GM06990 (cell line): ENCODE results near the gene PCGF5.
"Not testable (repeated sequence)": the region's sequence is repeated elsewhere in the genome, so short reads cannot be mapped to it uniquely, and the experiment has no call there.

Source experiments
- DNase-seq: peaks from one replicate; pipeline ENCODE4 v3.0.0-alpha.2; 2011; ENCODE audit not compliant: insufficient read length; ENCODE audit errors: extremely low read depth
- H3K27me3 ChIP-seq: replicated peaks from 2 replicates; pipeline ENCODE4 v1.6.0; 2011; ENCODE audit warnings: low read length; ENCODE audit not compliant: control insufficient read depth, insufficient read depth
- H3K36me3 ChIP-seq: 2 replicates; pipeline ENCODE4 v1.5.1; 2011; ENCODE audit warnings: low read length; ENCODE audit not compliant: control insufficient read depth, insufficient read depth
- H3K4me3 ChIP-seq: replicated peaks from 2 replicates; pipeline ENCODE4 v1.5.1; 2011; ENCODE audit warnings: low read depth, mild to moderate bottlenecking, control low read depth, low read length
- TF ChIP-seq, protein P1 (sequence below): IDR thresholded peaks from 2 replicates; pipeline ENCODE4 v1.5.1; 2011; ENCODE audit warnings: low read length, control low read depth, mild to moderate bottlenecking, inconsistent platforms; ENCODE audit not compliant: insufficient read depth, poor library complexity, severe bottlenecking

Gene PCGF5

DNA sequence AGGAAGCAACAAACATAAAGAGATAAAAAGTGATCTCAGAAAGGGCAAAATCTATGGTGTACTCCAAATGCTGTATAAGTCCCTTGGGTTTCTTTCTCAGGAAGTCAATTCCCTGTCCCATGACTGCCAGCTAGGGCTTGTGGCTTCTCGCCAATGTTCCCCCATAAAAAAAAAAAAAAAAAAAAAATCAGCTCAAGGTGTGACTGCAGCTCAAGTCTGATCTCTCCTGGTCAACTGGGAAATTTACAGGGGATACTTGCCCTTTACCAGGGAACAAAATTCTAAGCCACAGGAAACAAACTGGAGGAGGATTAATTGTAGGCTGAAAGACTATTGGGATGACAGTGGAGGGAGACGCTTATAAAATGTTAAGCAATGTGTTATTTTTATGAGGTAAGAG lies 76.0 kb downstream of the PCGF5 start:
- Histone ChIP-seq H3K4me3 (no peak overlapping the region), H3K36me3 (no peaks in the 10 kb centered on the region), H3K27me3 (no peaks in the 10 kb centered on the region)
- TF ChIP-seq, protein P1, sequence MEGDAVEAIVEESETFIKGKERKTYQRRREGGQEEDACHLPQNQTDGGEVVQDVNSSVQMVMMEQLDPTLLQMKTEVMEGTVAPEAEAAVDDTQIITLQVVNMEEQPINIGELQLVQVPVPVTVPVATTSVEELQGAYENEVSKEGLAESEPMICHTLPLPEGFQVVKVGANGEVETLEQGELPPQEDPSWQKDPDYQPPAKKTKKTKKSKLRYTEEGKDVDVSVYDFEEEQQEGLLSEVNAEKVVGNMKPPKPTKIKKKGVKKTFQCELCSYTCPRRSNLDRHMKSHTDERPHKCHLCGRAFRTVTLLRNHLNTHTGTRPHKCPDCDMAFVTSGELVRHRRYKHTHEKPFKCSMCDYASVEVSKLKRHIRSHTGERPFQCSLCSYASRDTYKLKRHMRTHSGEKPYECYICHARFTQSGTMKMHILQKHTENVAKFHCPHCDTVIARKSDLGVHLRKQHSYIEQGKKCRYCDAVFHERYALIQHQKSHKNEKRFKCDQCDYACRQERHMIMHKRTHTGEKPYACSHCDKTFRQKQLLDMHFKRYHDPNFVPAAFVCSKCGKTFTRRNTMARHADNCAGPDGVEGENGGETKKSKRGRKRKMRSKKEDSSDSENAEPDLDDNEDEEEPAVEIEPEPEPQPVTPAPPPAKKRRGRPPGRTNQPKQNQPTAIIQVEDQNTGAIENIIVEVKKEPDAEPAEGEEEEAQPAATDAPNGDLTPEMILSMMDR: peak; percentile 34
- DNase-seq: no peak

DNA sequence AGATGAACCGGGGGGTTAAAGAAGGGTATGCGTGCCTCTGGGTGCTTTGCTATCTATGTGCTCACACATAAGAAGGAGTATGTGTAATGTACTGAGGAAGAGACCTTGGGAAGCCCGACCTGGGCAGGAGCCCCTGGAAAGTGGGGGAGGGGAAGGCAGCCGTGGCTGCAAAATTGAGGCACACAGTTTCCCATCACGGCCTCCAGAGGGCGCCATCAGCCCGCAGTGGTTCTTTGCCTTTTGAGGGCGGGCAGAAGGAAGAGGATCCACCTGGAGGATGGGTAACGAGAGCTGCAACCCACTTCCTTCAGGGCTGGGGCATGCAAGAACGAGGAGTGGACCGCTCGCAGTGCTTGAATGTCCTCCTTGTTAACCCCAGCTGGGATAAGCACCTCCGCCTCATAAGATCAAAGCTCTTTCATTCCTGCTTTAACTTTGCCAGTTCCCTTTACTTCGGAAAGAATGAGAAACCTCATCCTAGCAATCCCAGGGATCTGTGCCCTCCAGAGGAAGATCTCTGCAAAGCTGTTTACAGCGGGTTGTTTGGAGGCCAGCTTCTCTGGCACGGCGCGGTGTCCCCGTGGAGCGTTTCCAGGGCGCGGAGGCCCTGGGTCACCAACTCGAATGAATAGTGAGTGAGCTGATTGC lies 77.9 kb downstream of the PCGF5 start:
- peak; percentile 69 for DNase-seq
- H3K27me3 ChIP-seq: no peaks in the 10 kb centered on the region
- TF ChIP-seq, protein P1: peak; percentile 96
- H3K4me3 ChIP-seq: peak overlapping the region; percentile 55
- no peaks in the 10 kb centered on the region for H3K36me3 ChIP-seq

DNA sequence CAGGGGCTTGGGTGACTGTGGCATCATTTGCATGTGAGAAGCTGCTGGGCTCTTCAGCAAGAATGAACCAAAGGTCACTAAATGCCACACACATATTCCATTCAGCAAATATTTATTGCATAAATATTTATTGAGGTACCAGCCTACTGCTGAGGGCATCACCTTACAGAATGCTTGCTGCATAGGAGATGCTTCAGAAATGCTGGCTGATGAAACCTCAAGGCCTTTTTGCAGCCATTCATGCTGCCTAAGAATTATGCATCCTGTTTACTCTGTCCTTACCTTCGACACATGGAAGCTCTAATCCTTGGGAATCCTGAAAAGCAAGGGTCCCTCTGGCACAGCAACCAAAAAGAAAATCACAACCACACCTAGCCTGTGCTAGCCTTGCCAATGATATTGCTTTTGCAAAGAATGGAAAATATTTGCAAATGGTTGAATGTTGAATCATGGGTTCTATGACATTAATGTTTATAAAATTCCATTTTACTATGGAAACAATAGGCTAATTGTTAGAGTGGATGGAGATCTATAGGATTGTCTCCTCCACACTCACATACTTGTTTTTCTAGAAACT lies 79.6 kb downstream of the PCGF5 start:
- Histone ChIP-seq H3K4me3 (no peak overlapping the region), H3K36me3 (no peaks in the 10 kb centered on the region), H3K27me3 (no peaks in the 10 kb centered on the region)
- TF ChIP-seq, protein P1: no peak
- DNase-seq: no peak

DNA sequence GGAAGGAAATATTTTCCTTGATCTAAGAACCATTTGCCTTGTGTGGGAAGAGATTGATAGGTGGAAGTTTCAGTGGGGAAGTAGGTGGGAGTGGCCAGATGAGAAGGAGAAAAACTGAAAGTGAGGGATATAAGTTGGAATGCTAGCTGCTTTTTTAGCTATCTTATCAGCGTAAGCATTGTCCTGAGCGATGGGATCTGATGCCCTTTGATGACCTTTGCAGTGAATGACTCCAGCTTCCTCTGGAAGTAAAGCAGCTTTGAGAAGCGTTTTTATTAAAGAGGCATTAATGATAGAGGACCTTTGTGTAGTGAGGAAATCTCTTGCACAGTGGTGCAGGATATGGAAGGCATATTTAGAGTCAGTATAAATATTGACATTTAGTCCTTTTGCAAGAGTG lies 82.5 kb downstream of the PCGF5 start:
- not testable (repeated sequence) for DNase-seq, H3K27me3 ChIP-seq, H3K4me3 ChIP-seq, H3K36me3 ChIP-seq

DNA sequence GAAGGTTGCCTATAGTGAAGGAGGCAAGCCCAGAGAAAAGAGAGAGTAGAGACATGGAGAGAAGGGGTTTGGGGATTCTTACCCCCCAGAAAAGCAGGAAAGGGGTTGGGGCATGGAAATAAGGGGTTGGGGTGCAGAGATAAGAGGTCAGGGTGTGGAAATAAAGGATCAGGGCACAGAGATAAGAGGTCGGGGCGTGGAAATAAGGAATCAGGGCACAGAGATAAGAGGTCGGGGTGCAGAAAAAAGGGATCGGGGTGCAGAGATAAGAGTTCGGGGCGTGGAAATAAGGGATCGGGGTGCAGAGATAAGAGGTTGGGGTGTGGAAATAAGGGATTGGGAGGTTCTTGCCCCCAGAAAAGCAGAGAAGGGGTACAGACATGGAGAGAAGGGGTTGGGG lies 85.5 kb downstream of the PCGF5 start:
- not testable (repeated sequence) for H3K36me3 ChIP-seq, H3K27me3 ChIP-seq, DNase-seq

DNA sequence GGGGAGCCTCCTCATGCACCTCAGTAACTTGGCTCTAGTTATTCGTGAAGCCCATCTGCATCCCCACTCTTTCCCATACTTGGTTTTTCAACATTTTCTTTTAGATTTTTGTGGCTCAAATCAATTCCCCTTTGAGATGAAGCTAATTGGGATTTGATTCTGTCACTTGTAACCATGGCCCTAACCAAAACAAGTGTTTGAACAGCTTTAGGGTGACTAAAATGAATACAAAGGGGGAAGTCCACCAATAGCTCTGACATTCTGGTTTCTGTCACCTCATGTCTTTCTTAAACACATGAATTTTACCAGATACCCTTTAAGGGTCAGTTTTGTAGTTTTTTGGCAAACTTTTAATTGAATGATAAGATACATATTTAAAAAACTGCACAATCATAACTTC lies 87.0 kb downstream of the PCGF5 start:
- no peak overlapping the region for H3K4me3 ChIP-seq
- H3K36me3 ChIP-seq: no peaks in the 10 kb centered on the region
- TF ChIP-seq, protein P1: no peak
- H3K27me3 ChIP-seq: no peaks in the 10 kb centered on the region
- DNase-seq: no peak

More for the DNA sequence above, 85.5 kb downstream of the PCGF5 start:
- H3K4me3 ChIP-seq: not testable (repeated sequence)

DNA sequence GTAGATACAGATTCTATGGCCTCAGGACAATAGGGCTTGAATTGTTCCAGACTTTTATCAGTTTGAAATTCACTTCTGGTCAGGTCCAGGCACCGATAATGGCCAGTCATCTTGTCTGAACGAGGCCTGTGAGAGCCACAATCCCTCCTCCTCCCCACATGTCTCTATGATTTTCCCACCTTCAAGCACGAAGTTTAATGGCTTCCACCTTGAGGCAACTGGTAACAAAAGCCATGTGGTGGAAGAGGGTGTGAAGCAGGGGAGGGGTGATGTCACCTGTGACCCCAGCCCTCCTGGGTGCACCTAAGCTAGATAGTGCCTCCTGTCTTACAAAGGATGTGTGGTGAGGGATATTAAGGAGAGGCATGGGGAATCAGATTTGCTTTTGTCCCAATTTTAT lies 89.2 kb downstream of the PCGF5 start:
- Histone ChIP-seq H3K36me3 (no peaks in the 10 kb centered on the region), H3K27me3 (no peaks in the 10 kb centered on the region), H3K4me3 (no peak overlapping the region)
- no peak for DNase-seq
- TF ChIP-seq, protein P1: no peak
